GM19452 (cell line): ENCODE results near the gene TMEM132D.
"Not testable (repeated sequence)": the region's sequence is repeated elsewhere in the genome, so short reads cannot be mapped to it uniquely, and the experiment has no call there.

Source experiments
- ATAC-seq: cut with Tn5 transposase; IDR thresholded peaks from one replicate; pipeline ENCODE4 v1.9.1; 2021; ENCODE audit not compliant: unreplicated experiment

TMEM132D gene

GRCh38 chr12:129544716-129545115, 359.1 kb downstream of the TMEM132D start:
- no peak for ATAC-seq

DNA sequence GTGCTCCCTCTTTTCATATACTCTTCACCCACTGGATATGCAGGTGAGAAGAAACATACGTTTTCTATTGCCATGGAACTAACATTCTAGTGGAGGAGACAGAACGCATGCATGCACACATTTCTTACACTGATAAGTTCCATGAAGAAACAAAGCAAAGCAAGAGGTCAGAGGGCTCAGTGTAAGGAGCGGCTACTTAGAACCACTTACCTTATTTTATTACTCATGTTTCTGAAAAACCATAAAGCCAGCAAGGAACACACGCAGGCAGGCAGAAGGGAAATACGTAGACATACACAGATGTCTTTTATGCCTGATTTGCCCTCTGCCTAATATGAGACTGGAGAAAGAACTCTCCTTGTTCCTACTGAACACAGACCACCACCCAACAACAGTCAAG, 362.9 kb downstream of the TMEM132D start:
- no peak for ATAC-seq

- ATAC-seq: no peak
Observed at GRCh38 chr12:129540249-129540648, 363.6 kb downstream of the TMEM132D start.

- ATAC-seq: not testable (repeated sequence)
Observed at GRCh38 chr12:129538724-129539335, 365.0 kb downstream of the TMEM132D start.

- ATAC-seq: no peak
Observed at GRCh38 chr12:129538137-129538536, 365.7 kb downstream of the TMEM132D start.

DNA sequence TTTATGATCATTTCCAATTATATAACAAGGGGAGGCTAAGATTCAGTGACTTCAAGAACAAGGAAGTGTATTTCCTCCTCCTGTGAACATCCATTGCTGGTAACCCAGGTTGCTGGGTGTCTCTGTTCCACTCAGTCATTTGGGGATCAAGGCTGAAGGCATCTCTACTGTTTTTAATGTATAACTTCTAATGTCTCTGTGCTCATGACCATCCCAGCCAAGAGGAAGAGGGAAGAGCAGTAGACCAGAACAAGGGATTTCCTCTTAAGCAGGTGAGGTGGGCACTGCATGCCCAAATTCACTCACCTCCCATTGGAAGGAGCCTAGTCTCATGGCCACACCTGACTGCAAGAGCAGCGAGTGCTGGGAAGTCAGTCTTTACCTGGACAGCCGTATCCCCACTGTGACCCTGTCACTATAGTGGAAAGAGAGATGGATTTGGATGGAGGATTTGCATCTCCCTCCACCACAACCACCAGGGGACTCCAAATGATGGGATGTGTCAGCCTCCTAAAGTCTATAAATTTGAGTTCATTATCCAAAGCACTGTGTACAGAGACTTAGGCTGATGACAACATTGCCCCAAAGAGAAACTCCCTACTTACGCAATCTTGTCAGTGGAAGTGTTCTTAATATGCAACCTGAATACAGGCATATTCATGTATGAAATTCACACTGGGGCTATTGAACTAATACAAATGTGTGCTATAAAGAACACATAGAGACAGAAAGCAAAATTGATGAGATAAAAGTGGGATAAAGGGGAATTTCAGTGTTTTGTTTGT, 368.7 kb downstream of the TMEM132D start:
- ATAC-seq: no peak

- no peak for ATAC-seq
Observed at GRCh38 chr12:129532707-129533499, 370.9 kb downstream of the TMEM132D start.

- no peak for ATAC-seq
Observed at GRCh38 chr12:129532082-129532481, 371.7 kb downstream of the TMEM132D start.

DNA sequence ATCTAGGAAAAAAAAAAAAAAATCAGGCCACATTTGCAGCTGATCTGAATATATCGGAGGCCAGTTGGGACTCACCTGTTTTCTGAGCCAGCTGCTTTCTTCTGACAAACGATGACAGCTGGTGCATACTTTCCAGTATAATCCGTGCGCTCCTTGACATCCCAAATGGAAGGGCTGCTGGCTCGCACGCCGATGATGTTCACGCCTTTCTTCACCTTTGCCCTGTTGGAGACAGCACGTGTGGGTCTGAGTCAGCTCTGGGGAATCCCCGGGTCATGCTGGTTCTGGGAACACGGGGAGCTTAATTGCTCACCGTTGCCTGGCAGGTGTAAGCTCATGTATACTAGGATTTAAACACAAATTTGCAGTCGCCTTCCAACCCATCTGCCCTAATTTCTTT, 372.8 kb downstream of the TMEM132D start:
- no peak for ATAC-seq

GRCh38 chr12:129530517-129530916, 373.3 kb downstream of the TMEM132D start:
- no peak for ATAC-seq

DNA sequence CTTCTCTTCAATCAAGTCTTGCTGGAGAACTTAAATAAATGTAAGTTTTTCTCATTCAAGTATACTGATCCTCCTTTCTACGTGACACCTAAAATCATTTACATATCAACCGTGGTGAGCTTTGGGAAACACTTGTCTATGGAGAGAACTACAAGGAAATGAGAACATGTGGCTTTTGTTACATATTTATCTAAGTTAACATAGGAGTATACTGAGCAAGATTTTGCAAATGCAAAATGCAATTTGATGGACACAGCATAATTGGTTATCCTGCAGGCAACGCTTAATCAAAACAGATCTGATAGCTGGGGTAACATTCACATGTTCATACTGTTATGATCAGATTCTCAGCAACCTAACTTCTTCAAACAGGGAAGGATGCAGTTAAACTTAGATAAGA, 376.3 kb downstream of the TMEM132D start:
- no peak for ATAC-seq

GRCh38 chr12:129523621-129524020, 380.2 kb downstream of the TMEM132D start:
- ATAC-seq: no peak

DNA sequence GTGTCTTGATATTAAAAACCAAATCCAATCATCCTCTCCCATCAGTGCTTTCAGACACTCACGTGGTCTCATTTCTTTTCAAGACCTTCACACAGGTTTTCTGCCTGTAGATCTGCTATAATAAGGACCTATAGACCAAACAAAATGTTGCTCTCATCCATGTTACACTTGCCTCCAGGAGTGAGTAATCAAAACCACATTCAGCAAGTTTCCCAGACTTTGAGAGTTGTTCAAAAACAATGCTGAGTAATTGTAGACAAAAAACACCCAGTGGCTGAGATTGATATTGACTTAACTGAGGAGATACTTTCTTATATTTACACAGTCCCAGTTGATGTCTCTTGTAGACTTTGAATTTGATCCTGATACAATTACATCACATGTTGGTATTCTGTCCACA, 383.1 kb downstream of the TMEM132D start:
- ATAC-seq: no peak

DNA sequence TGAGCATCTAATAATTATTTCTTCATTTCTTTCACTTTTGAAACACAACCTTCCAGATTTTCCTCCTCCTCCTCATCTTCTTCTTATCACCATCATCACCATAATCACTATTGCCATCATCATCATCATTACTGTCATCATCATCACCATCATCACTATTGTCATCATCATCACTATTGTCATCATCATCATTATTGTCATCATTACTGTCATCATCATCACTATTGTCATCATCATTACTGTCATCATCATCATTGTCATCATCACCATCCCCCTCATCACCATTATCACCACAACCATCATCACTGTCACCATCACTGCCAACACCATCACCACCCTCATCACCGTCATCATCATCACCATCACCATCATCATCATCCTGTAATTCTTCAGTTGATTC, 400.0 kb downstream of the TMEM132D start:
- no peak for ATAC-seq

GRCh38 chr12:129496226-129496625, 407.6 kb downstream of the TMEM132D start:
- ATAC-seq: no peak

DNA sequence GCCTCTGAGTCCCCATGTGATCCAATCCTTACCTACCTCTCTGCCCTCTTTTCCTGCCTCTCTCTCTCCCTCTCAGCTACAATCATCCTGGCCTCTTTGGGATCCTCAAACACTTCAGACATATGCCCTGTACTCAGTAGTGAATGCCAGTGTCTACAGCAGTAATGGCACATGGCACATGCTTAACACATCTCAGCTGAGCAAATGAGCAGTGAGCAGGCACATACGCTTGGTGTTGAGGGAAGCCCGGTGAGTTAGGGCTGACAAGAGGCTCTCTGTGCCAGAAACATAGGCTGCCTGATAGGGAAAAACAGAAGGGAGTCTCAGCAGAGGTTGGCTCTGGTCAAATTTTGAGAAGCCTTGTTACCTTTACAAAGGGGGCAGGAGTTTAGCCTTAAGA, 409.1 kb downstream of the TMEM132D start:
- no peak for ATAC-seq

- ATAC-seq: no peak
Observed at GRCh38 chr12:129494260-129494659, 409.6 kb downstream of the TMEM132D start.

GRCh38 chr12:129489100-129489676, 414.6 kb downstream of the TMEM132D start:
- no peak for ATAC-seq

- ATAC-seq: no peak
Observed at GRCh38 chr12:129486931-129487330, 416.9 kb downstream of the TMEM132D start.

DNA sequence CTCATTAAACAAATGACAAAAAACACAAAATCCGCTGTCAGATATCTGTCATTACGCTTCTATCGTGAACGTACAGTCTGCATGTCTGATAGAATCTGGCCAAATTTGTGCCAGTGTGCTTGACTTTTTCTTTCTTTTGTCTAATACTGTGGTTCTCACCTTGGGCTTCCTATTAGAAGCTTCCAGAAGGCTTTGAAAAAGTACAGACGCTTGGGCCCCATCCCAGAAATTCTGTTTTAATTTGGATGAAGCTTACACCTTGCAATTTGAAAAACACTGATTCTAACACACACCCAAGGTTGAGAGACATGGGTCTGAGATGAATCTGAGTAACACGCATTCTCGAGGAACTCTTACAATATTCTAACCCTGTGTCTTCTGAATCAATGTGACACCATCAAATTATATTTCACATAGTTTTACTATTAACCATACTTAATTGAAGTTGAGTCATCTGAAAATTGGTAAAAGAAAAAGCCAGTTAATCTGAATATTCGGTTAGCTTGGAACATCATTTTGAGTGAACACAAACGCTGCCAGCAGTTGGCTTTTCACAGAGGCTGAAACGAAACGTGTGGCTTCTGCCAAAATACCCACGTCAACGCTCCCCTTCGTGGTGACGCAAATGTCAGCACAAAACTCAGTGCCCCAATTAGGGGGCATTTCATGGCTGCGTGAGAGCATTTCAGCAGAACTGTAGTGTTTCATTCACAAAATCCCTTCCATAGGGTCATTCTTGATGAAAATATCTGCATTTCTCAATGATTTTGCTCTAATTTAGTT, 420.5 kb downstream of the TMEM132D start:
- ATAC-seq: no peak

- ATAC-seq: no peak
Observed at GRCh38 chr12:129481921-129482320, 421.9 kb downstream of the TMEM132D start.
